Measurements from ENCODE around the gene PPP1R14C. TPM values are rescaled to one million over a fixed set of nuclear protein-coding genes. Genes with fewer than 3 reads are reported as not detected.

Gene PPP1R14C, protein sequence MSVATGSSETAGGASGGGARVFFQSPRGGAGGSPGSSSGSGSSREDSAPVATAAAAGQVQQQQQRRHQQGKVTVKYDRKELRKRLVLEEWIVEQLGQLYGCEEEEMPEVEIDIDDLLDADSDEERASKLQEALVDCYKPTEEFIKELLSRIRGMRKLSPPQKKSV
- polyA plus RNA-seq, result 2.9 TPM
- long read RNA-seq, donor 1, partial matches to known transcripts, result 0 of 2 reads
- long read RNA-seq, donor 1, other reads (novel, unspliced or antisense), result 0 of 2 reads
- long read RNA-seq, donor 2, partial matches to known transcripts, result 6 of 6 reads
- long read RNA-seq, donor 2, other reads (novel, unspliced or antisense), result 0 of 6 reads
- long read RNA-seq, donor 3, partial matches to known transcripts, result 0 of 1 reads
- long read RNA-seq, donor 3, other reads (novel, unspliced or antisense), result 0 of 1 reads
- long read RNA-seq, donor 4, result 0 reads
- long read RNA-seq, donor 5, result 0 reads
- long read RNA-seq, donor 6, partial matches to known transcripts, result 0 of 1 reads
- long read RNA-seq, donor 6, other reads (novel, unspliced or antisense), result 0 of 1 reads
- long read RNA-seq, donor 7, transcript PPP1R14C-201 (4 exons, 2,152 nt), result major isoform, 5 of 5 reads
- long read RNA-seq, donor 7, partial matches to known transcripts, result 0 of 5 reads
- long read RNA-seq, donor 7, other reads (novel, unspliced or antisense), result 0 of 5 reads
- long read RNA-seq, donor 8, partial matches to known transcripts, result 0 of 2 reads
- long read RNA-seq, donor 8, other reads (novel, unspliced or antisense), result 0 of 2 reads
- long read RNA-seq, donor 9, result 0 reads
- long read RNA-seq, donor 10, result 0 reads
- long read RNA-seq, donor 11, result 0 reads

DNA sequence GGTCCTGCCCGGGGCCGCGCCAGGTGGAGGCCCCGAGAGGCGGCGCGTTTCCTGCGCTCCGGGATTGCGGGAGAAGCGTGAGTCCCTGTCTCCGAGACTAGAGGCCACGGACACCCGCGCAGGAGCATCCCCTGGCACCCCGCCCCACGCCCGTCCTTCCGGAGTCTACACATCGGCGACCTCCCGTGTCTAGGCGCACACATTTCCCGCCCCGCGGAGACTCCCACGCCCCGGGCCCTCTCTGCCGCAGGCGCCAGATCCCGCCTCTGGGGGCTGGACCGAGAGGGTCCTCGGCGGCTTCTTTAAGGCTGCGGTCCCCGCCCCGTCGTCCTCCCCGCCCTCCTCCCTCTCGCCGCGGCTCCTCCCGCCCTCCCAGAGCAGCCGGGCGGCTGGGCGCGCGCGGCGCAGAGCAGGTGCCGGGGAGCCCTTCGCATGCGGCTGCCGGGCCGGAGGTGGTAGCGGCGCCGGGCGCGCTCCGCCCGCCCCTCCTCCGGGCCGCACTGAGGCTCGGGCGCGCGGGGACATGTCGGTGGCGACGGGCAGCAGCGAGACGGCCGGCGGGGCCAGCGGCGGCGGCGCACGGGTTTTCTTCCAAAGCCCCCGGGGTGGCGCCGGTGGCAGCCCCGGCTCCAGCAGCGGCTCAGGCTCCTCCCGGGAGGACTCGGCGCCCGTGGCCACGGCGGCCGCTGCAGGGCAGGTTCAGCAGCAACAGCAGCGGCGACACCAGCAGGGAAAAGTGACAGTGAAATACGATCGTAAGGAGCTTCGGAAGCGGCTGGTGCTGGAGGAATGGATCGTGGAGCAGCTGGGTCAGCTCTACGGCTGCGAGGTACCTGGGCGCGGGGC is at the start of gene PPP1R14C:
Gene PPP1R14C, plus strand, starts transcription at position 375 of the 846 bp plus-strand sequence. Its CDS starts 149 bp downstream, at position 524.
- no peak within 1 kb of the TSS for H3K27ac ChIP-seq (ENCODE audit: low read length)
- DNase-seq, result peak in 1 of 2 donors; percentile 54
- WGBS (ENCODE audit: insufficient coverage, low lambda C conversion rate), result no CpG with 5 or more reads among the region's 103 CpGs

DNA sequence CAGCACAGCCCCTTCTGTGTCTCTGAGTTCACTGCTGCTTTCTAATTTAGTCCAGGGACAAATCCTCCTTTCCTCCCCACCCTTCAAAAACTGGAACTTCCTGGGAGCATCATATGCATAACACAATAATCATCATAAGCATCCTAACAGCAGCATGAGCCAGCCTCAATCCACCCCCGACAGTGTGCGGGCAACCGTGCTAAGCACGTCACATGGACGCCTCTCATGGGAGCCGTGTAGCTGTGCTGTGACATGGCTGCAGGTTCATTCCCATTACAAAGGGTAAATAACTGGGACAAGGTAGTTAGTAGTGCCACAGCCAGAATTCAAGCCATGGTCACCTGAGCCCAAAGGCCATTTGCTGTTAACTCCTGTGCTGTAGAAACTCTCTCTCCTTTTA is 49.4 kb upstream of the PPP1R14C start:
- no peak for DNase-seq
- WGBS (ENCODE audit: insufficient coverage, low lambda C conversion rate), result no CpG with 5 or more reads among the region's 6 CpGs
- Histone ChIP-seq H3K9me3 (ENCODE audit: control insufficient read depth, low read depth, low read length) (no peaks in the 10 kb centered on the region), H3K27ac (ENCODE audit: low read length) (no peak overlapping the region), H3K27me3 (ENCODE audit: control insufficient read depth, insufficient read depth, low read length) (peaks cover 10% of the 10 kb centered on the region), H3K4me1 (ENCODE audit: control insufficient read depth, insufficient read depth, low read length) (peaks cover 2% of the 10 kb centered on the region), H3K36me3 (ENCODE audit: control insufficient read depth, insufficient read depth, low read length) (no peaks in the 10 kb centered on the region), H3K4me3 (ENCODE audit: low read length) (no peak overlapping the region)

More for the DNA sequence above, at the start of gene PPP1R14C:
- Histone ChIP-seq H3K27me3 (ENCODE audit: control insufficient read depth, insufficient read depth, low read length) (peaks cover 63% of the 10 kb centered on the region), H3K9me3 (ENCODE audit: control insufficient read depth, low read depth, low read length) (peaks cover 4% of the 10 kb centered on the region), H3K4me3 (ENCODE audit: low read length) (peak within 1 kb of the TSS; percentile 38), H3K36me3 (ENCODE audit: control insufficient read depth, insufficient read depth, low read length) (no peaks in the 10 kb centered on the region), H3K4me1 (ENCODE audit: control insufficient read depth, insufficient read depth, low read length) (peaks cover 6% of the 10 kb centered on the region)

DNA sequence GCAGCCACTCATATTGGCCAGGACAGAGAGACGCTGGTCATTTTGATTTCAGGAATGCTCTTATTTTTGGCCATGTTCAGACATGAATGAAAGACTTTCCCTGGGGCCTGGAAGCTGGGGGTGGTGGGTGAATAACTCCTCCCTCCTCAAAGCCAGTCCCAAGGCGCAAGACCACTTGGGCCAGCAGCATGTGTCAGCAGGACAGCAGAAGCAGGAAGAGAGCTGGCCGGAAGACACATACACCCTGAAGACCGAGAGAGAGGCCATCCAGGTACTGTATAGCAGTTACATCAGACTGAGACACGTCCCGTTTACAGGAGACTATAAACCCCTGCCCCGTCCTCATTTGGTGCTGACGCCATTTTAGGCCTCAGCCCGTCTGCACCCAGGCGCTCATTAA is 44.7 kb upstream of the PPP1R14C start:
- DNase-seq, result no peak
- no CpG with 5 or more reads among the region's 10 CpGs for WGBS (ENCODE audit: insufficient coverage, low lambda C conversion rate)
- H3K36me3 ChIP-seq (ENCODE audit: control insufficient read depth, insufficient read depth, low read length), result no peaks in the 10 kb centered on the region
- H3K4me1 ChIP-seq (ENCODE audit: control insufficient read depth, insufficient read depth, low read length), result peaks cover 2% of the 10 kb centered on the region
- no peak overlapping the region for H3K4me3 ChIP-seq (ENCODE audit: low read length)
- H3K27ac ChIP-seq (ENCODE audit: low read length), result no peak overlapping the region
- H3K9me3 ChIP-seq (ENCODE audit: control insufficient read depth, low read depth, low read length), result no peaks in the 10 kb centered on the region
- H3K27me3 ChIP-seq (ENCODE audit: control insufficient read depth, insufficient read depth, low read length), result peaks cover 10% of the 10 kb centered on the region

DNA sequence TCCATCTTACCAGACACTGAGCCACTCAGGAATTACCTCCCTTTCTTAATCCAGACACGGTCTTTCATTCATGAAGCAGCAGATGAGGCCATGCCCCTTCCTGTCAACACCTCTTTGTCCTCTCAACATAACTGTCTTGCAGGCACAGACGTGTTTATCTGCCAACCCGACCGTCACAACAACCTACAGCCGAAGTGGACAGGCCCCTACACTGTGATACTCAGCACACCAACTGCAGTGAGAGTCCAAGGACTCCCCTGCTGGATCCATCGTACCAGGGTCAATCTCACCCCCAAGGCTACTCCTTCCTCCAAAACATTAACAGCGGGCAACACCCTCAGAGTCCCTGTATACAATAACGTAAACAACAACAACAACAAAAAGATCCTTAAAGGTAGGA is 43.3 kb upstream of the PPP1R14C start:
- peaks cover 5% of the 10 kb centered on the region for H3K27me3 ChIP-seq (ENCODE audit: control insufficient read depth, insufficient read depth, low read length)
- no CpG with 5 or more reads among the region's 8 CpGs for WGBS (ENCODE audit: insufficient coverage, low lambda C conversion rate)
- no peaks in the 10 kb centered on the region for H3K4me1 ChIP-seq (ENCODE audit: control insufficient read depth, insufficient read depth, low read length)
- H3K27ac ChIP-seq (ENCODE audit: low read length), result no peak overlapping the region
- H3K4me3 ChIP-seq (ENCODE audit: low read length), result no peak overlapping the region
- H3K9me3 ChIP-seq (ENCODE audit: control insufficient read depth, low read depth, low read length), result no peaks in the 10 kb centered on the region
- H3K36me3 ChIP-seq (ENCODE audit: control insufficient read depth, insufficient read depth, low read length), result no peaks in the 10 kb centered on the region
- DNase-seq, result no peak

DNA sequence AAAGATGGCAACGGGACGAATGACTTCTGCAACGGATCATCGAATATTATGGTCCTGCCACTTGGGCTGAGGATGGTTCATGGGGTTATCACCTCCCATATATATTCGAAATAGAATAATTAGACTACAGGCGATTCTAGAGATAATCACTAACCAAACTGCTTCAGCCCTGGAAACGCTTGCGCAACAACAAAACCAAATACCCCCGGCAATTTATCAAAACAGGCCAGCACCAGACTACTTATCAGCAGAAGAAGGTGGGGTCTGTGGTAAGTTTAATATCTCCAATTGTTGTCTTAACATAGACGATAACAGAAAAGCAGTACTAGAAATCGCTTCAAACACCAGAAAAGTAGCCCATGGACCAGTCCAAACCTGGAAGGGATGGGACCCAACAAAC is 42.9 kb upstream of the PPP1R14C start:
- H3K27me3 ChIP-seq (ENCODE audit: control insufficient read depth, insufficient read depth, low read length), result peaks cover 5% of the 10 kb centered on the region
- WGBS (ENCODE audit: insufficient coverage, low lambda C conversion rate), result no CpG with 5 or more reads among the region's 11 CpGs
- no peaks in the 10 kb centered on the region for H3K36me3 ChIP-seq (ENCODE audit: control insufficient read depth, insufficient read depth, low read length)
- no peaks in the 10 kb centered on the region for H3K9me3 ChIP-seq (ENCODE audit: control insufficient read depth, low read depth, low read length)
- no peak for DNase-seq
- H3K4me3 ChIP-seq (ENCODE audit: low read length), result no peak overlapping the region
- H3K4me1 ChIP-seq (ENCODE audit: control insufficient read depth, insufficient read depth, low read length), result no peaks in the 10 kb centered on the region
- H3K27ac ChIP-seq (ENCODE audit: low read length), result no peak overlapping the region

DNA sequence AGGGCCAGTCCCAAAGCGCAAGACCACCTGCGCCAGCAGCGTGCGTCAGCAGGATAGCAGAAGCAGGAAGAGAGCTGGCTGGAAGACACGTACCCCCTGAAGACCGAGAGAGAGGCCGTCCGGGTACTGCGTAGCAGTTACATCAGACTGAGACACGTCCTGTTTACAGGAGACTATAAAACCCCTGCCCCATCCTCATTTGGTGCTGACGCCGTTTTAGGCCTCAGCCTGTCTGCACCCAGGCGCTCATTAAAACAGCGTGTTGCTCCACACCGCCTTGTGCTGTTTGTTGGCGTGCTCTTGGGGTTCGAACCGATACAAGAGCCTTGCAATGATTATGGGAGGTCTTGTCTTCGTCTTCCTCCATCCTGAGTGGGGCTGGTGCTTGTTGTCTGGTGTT is 42.1 kb upstream of the PPP1R14C start:
- no peaks in the 10 kb centered on the region for H3K36me3 ChIP-seq (ENCODE audit: control insufficient read depth, insufficient read depth, low read length)
- no peaks in the 10 kb centered on the region for H3K9me3 ChIP-seq (ENCODE audit: control insufficient read depth, low read depth, low read length)
- peaks cover under 1% of the 10 kb centered on the region for H3K27me3 ChIP-seq (ENCODE audit: control insufficient read depth, insufficient read depth, low read length)
- no peaks in the 10 kb centered on the region for H3K4me1 ChIP-seq (ENCODE audit: control insufficient read depth, insufficient read depth, low read length)
- WGBS (ENCODE audit: insufficient coverage, low lambda C conversion rate), result 80% methylated on average over 1 of the region's 19 CpGs
- H3K27ac ChIP-seq (ENCODE audit: low read length), result no peak overlapping the region
- no peak overlapping the region for H3K4me3 ChIP-seq (ENCODE audit: low read length)
- DNase-seq, result no peak

DNA sequence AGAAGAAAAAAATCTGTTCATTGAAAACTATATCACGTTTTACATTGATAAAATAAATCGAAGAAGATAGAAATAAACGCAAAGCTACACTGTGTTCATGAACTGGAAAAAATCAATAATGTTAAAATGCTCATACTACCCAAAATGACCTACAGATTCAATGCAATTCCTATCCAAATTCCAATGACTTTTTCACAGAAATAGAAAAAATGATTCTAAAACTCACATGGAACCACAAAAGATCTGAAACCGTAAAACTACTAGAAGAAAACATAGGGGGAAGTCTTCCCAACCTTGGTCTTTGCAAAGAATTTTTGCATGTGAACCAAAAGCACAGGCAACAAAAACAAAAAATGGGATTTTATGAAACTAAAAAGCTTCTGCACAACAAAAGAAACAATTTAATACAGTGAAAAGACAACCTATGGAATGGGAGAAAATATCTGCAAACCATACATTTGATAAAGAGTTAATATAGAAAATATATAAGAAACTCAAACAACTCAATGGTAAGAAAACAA is 40.0 kb upstream of the PPP1R14C start:
- no peaks in the 10 kb centered on the region for H3K9me3 ChIP-seq (ENCODE audit: control insufficient read depth, low read depth, low read length)
- WGBS (ENCODE audit: insufficient coverage, low lambda C conversion rate), result 83% methylated on average over 2 of the region's 4 CpGs

DNA sequence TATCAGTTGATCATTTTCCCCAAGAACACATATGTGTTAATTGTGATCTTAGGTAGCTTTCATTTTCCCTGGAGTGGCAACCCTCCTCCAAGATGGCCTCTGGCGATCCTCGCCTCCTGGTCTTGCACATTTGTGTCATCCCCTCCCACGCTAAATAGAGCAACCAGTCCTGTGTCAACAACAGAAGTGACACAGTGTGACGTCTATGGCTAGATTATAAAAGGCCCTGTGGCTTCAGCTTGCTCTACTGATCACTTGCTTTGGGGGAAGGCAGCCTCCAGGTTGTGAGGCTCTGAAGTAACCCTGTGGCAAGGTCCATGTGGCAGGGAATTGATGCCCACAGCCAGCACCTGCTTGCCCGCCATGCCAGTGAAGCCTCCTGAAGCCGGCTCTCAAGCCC is 30.6 kb upstream of the PPP1R14C start:
- peaks cover 5% of the 10 kb centered on the region for H3K9me3 ChIP-seq (ENCODE audit: control insufficient read depth, low read depth, low read length)
- H3K36me3 ChIP-seq (ENCODE audit: control insufficient read depth, insufficient read depth, low read length), result no peaks in the 10 kb centered on the region
- H3K27me3 ChIP-seq (ENCODE audit: control insufficient read depth, insufficient read depth, low read length), result no peaks in the 10 kb centered on the region
- H3K4me3 ChIP-seq (ENCODE audit: low read length), result no peak overlapping the region
- no peak overlapping the region for H3K27ac ChIP-seq (ENCODE audit: low read length)
- no CpG with 5 or more reads among the region's 6 CpGs for WGBS (ENCODE audit: insufficient coverage, low lambda C conversion rate)
- H3K4me1 ChIP-seq (ENCODE audit: control insufficient read depth, insufficient read depth, low read length), result no peaks in the 10 kb centered on the region
- DNase-seq, result no peak

More for the DNA sequence above, 40.0 kb upstream of the PPP1R14C start:
- Histone ChIP-seq H3K36me3 (ENCODE audit: control insufficient read depth, insufficient read depth, low read length) (no peaks in the 10 kb centered on the region), H3K4me1 (ENCODE audit: control insufficient read depth, insufficient read depth, low read length) (no peaks in the 10 kb centered on the region), H3K27me3 (ENCODE audit: control insufficient read depth, insufficient read depth, low read length) (no peaks in the 10 kb centered on the region), H3K27ac (ENCODE audit: low read length) (no peak overlapping the region), H3K4me3 (ENCODE audit: low read length) (no peak overlapping the region)
- DNase-seq, result no peak

DNA sequence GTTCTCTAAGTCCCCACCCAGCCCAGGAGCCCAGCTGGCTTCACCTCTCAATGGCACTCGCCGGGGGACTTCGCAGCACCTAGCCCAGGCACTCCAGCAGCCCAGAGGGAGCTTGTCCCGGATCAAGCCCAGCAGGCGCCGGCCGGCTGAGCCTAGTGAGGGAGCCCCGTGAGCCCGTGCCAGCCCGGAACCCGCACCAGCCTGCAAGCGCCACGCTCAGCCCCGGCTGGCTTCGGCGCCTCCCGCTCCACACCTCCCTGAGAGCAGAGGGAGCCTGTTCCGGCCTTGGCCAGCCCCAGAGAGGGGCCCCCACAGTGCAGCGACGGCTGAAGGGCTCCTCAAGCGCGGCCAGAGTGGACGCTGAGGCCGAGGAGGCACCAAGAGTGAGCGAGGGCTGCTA is 27.1 kb upstream of the PPP1R14C start:
- no CpG with 5 or more reads among the region's 25 CpGs for WGBS (ENCODE audit: insufficient coverage, low lambda C conversion rate)
- H3K4me1 ChIP-seq (ENCODE audit: control insufficient read depth, insufficient read depth, low read length), result peaks cover 7% of the 10 kb centered on the region
- no peak for DNase-seq

More for the DNA sequence above, 27.1 kb upstream of the PPP1R14C start:
- Histone ChIP-seq H3K27me3 (ENCODE audit: control insufficient read depth, insufficient read depth, low read length) (no peaks in the 10 kb centered on the region), H3K27ac (ENCODE audit: low read length) (no peak overlapping the region), H3K9me3 (ENCODE audit: control insufficient read depth, low read depth, low read length) (peaks cover 5% of the 10 kb centered on the region), H3K4me3 (ENCODE audit: low read length) (no peak overlapping the region), H3K36me3 (ENCODE audit: control insufficient read depth, insufficient read depth, low read length) (no peaks in the 10 kb centered on the region)
